SIG-M5 treated with dmso at 0.1 percent for 504 hours (cell line): Measurements from ENCODE around the gene SF3B2.
"Not testable (repeated sequence)": the region's sequence is repeated elsewhere in the genome, so short reads cannot be mapped to it uniquely, and the experiment has no call there.

Experiments used
- DNase-seq: peaks from one replicate; lab custom pipeline; 2025; ENCODE audit not compliant: unreplicated experiment; lab: John Stamatoyannopoulos, UW

Gene SF3B2

DNA sequence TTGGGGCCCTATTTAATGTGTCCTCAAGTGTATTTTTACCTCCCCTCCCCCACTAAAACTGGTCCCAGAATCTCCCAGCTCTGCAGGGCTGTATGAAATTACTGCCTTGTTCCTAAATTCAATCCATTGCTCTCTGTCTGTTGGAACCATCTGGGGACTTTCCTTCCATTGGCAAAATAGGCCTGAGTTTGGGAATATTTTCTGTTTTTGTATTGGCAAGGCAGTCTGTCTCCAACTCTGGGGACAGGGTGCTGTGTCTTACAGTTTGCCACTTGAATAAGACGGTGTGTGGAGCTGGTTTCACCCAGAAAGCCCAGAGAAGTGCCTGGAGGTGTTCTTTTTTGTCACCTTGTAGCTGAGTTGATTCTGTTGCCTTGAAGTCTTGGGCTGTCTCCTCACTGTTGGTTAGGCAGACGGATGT, 19.2 kb downstream of the SF3B2 start:
- DNase-seq, result no peak

DNA sequence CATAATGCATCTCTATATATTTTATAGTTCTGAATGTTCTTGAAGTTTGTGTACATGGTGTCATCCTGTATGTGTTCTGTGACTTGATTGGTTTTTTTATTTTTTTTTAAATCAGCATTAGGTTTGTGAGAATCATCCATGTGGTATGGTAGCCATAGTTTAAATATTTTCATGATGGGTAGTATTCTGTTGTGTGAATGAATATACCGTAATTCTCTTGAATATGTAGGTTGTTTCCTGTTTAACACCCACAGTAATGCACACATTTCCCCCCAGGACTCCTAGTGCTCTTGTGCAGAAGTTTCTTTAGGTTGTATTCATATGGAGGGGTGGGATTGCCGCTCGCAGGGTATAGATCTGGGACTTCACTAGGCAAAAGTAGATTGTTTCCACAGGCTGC, 19.9 kb downstream of the SF3B2 start:
- no peak for DNase-seq

DNA sequence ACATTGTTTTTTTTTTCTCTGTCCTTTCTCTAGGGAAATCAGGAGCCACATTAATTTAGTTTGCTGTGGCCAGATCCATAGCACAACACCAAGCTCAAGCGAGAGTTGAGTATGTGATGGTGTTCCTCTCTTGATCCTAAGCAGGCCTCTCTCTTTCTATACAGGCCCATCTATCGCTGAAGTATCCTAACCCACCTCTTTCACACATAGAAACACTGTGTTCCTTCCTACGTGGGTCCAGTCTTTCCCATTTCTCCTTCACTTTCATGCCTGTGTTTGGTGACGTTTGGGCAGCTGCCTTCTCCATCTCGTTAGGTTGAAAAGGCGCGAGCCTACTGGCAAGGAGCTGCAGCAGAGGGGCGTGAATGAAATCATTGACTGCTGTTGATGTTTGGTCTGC, 20.4 kb downstream of the SF3B2 start:
- no peak for DNase-seq

DNA sequence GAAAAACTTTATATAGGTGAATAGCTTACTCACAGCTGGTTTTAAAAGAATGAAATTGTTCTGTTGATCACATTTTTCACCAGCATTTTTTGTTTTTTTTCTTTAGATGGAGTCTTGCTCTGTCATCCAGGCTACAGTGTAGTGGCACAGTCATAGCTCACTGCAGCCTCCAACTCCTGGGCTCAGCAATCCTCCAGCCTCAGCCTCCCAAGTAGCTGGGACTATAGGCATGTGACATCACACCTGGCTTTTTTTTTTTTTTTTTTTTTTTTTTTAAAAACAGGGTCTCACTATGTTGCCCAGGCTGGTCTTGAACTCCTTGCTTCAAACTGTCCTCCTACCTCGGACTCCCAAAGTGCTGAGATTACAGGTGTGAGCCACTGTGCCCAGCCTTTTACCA, 21.5 kb downstream of the SF3B2 start:
- DNase-seq, result no peak

DNA sequence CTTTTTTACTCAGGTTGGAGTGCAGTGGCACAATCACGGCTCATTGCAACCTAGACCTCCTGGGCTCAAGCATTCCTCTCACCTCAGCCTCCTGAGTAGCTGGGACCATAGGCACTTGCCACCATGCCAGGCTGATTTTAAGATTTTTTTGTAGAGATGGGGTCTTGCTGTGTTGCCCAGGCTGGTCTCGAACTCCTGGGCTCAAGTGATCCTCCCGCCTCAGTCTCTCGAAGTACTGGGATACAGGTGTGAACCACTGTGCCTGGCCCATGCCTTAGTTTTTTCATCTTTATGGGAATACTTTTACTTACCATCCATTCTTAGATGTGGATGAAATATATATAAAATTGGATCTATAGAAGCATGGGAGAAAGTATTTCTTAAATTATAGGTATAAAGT, 23.1 kb downstream of the SF3B2 start:
- no peak for DNase-seq

DNA sequence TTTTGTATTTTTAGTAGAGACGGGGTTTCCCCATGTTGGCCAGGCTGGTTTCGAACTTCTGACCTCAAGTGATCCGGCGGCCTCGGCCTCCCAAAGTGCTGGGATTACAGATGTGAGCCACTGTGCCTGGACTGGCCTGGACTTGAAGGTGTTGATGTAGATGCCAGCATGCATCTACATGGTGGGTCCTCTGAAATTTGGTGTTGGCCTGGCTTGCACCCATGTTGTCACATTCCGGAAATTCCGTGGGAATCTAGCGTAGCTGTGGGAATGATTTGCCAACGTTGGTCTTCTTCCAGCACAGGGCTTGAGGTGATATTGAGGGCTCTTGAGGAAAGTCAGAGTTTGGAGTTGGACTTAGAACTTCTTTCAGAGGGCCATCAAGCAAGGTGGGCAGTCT, 24.4 kb downstream of the SF3B2 start:
- no peak for DNase-seq

DNA sequence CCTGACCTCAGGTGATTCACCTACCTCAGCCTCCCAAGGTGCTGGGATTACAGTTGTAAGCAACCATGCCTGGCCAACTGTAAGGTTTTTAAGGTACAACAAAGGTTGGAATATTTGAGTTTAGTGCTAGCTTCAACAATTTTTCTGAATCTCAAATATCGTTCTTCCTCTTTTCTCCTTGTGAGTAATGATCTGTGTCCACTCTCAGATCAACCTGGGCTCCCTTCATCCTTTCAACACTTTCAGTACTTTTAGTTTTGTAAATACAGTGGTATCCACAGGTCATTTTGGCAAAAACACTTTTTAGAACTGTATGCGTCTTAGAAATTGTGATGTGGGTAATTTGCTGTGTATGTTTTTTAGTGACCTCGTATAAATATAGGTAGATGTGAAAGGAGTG, 25.8 kb downstream of the SF3B2 start:
- no peak for DNase-seq

DNA sequence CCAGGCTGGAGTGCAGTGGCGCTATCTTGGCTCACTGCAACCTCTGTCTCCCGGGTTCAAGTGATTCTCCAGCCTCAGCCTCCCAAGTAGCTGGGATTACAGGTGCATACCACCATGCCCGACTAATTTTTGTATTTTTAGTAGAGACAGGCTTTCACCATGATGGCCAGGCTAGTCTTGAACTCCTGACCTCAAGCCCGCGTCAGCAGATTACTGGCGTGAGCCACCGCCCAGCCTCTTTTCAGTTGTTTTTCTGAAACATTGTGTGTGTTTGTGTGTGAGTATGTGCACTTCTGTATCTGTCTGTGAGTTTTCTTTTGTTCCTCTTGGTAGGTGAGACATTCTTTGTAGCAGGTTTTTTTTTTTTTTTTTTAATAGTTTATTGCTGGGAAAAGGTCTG, 26.8 kb downstream of the SF3B2 start:
- DNase-seq, result not testable (repeated sequence)

DNA sequence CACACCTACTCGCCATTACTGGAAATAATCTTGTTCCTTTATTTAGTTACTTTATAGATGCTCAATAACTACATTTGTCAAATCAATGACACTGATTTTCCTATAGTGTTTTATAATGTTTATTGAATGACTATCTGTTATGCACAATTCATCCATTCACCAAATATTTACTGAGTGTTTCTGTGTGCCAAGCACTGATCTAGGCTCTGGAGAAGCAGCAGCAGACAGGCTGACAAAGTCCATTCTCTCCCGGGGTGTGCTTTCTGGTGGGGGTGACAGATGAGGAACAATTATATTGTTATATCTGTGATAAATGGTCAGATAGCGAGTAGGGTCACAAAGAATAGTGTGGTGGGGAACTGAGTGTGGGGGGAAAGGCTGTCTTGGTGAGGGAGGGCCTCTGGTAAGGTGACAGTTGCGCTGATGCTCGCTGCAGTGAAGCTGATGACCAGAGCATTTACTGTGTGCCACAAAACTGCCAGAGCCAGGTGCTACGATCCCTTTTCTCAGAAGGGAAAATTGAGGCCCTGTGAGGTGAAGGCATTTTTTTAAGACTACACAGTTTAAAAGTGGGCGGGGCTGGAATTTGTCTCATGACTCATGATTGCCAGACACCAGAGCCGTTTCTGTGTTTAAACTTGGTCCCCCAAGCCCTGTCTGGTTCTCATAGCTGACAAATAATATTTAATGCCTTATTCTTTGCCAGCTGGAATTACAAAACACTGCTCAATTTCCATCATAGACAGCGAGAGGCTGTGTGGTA, 28.1 kb downstream of the SF3B2 start:
- DNase-seq, result peak; percentile 25

DNA sequence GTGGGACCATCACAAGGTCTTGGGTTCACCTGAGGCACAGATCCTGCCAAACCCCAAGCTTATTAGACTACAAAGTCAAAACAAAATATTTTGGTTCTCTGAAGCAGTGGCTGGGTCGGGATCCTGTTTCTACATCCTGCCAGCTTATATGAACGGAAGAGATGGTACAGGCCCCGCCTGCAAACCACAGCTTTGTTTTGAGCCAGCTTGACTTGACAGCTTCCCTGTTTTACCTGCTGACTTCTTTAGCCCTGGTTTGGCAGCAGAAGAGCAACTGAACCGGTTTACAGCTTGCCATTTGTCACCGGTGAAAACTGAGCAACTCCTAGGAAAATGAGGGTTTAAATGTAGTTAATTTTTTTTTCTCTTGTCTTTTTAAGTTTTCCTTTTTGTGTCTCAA, 29.3 kb downstream of the SF3B2 start:
- DNase-seq, result peak; percentile 83

DNA sequence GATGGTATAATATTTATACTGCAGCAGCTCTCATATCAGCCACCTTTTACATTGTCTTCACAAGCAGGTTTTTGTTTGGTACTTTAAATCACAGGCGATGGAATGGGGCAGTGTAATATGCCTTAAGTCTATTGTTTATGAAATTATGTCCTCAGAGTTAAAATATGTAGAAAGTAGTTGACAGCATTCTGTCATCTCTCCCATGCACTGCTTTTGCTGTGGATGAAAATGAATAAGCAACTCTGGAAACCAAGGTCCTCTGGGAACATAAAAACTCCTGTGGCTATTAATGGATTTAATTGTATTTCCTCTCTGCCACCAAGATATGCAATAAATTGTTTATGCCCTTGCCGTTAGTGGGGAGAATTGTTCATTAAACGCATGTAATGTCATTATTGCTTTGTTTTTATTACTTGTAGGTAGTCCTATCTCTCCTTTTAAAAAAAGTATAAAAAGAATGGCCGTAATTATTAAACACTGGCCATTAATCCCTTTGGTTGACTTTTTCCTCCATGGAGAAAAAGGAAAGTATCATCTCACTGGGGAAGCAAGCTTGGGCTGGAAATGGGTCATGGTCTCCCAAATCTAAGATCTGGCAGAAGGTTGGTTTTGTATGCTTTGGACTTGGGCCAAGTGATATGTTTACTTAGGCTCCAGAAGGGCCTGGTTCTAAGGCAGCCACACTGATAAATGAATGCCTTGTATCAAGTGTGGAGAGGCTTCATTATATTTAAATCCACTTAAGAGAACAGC, 31.0 kb downstream of the SF3B2 start:
- DNase-seq, result no peak

DNA sequence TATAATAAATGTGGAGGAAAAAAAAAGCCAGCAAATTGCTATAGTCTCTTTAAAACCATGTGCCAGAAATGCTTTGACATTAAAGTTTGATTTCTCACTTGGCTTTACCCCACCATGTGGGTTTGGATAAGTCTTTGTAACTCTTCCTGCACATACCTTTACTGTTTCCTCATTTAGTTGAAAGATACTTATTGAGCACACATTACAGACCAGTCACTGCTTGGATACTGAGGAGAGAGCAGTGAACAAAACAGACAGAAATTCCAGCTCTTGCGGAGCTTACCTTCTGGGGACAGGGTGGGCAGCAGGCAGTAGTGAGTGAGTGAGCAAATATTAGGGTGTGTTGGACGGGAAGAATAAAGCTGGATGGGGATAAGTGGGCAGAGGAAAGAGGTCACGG, 31.6 kb downstream of the SF3B2 start:
- no peak for DNase-seq

DNA sequence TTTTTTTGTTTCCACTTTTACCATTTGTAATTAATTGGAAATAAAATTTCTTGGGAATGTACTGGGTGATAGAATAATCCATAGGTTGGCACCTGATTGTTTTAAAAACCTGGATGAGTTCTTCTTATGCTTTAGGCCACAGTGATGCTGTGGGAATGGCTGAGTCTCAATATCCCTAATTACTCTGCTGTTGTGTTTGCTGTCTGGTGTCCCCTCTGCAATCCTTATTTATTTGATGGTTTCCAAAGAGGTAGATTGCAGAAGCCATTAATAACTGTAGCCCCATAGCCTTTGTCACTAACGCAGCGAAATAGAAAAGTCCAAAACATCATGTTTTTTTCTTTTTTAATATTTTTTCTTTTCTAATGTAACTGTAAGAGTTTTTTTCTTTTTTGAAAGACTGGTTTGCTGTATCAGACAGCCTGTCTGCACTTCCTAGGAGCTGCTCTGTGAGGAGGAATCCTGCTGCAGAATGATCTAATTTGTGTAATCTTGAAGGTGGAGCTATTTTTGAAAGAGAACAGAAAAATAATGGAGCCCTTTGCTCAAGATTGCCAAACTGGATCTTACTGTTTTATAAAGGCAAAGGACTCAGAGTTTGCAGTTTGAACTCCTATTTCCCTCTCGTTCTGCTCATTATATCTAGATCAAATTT, 32.8 kb downstream of the SF3B2 start:
- DNase-seq, result no peak

DNA sequence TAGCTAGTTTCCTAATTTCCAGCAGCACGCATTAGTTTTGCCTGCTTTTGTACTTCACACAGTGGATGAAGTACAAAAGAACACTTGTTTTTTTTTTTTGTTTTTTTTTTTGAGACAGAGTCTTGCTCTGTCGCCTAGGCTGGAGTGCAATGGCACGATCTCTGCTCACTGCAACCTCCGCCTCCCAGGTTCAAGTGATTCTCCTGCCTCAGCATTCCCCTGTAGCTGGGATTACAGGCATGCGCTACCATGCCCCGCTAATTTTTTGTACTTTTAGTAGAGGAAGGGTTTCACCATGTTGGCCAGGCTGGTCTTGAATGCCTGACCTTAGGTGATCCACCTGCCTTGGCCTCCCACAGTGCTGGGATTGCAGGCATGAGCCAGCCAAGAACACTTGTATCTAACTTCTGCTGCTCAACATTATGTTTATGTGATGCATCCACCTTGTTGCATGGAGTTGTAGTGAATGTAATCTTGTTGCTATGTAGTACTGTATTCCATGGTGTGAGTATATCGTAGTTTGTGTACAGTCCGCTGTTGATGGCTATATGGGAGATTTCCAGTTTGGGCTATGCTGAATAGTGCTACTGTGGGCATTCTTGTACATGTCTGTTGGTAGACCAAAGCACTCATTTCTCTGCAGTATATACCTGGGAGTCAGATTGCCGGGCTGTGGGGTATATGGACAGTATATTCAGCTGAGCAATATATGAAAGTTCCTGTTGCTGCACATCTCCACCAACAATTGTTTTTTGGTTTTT, 35.2 kb downstream of the SF3B2 start:
- no peak for DNase-seq

DNA sequence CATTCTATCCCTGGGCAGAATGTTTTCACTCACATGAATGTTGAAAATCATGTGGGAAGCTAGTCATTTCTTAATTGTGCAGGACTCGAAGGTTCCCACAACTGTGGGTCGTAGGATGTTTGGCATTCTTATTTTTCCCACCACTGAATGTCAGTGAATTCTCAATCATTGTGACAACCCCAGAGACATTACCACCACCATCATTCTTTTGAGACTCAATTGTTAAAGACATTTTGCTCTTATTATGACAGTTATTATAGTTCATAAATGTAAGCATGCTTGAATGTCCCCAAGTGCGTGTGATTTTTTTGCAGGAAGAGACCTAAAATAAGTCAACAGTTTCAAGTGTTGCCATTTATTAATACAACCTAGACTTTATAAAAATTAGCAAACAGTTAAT, 36.9 kb downstream of the SF3B2 start:
- DNase-seq, result no peak

DNA sequence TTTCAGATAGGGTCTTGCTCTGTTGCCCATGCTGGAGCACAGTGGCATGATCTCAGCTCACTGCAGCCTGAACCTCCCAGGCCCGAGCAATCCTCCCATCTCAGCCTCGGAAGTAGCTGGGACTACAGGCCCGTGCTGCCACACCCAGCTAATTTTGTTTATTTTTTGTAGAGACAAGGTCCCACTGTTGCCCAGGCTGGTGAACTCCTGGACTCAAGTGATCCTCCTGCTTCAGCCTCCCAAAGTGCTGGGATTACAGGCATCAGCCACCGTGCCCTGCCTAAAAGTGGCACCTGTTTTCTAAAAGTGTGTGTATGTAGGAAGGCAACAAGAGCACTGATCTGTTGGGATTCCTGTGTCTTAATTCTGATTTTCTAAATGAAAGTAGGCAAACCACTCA, 38.1 kb downstream of the SF3B2 start:
- DNase-seq, result no peak

DNA sequence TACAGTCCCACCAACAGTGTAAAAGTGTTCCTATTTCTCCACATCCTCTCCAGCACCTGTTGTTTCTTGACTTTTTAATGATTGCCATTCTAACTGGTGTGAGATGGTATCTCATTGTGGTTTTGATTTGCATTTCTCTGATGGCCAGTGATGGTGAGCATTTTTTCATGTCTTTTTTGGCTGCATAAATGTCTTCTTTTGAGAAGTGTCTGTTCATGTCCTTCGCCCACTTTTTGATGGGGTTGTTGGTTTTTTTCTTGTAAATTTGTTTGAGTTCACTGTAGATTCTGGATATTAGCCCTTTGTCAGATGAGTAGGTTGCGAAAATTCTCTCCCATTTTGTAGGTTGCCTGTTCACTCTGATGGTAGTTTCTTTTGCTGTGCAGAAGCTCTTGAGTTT, 40.0 kb downstream of the SF3B2 start:
- DNase-seq, result not testable (repeated sequence)

DNA sequence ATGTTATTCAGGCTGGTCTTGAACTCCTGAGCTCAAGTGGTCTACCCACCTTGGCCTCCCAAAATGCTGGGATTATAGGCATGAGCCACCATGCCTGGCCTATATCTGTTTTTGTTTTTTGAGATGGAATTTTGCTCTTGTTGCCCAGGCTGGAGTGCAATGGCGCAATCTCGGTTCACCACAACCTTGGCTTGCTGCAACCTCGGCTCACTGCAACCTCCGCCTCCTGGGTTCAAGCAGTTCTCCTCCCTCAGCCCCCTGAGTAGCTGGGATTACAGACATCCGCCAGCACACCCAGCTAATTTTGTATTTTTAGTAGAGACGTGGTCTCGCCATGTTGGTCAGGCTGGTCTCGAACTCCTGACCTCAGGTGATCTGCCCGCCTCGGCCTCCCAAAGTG, 47.6 kb downstream of the SF3B2 start:
- not testable (repeated sequence) for DNase-seq

DNA sequence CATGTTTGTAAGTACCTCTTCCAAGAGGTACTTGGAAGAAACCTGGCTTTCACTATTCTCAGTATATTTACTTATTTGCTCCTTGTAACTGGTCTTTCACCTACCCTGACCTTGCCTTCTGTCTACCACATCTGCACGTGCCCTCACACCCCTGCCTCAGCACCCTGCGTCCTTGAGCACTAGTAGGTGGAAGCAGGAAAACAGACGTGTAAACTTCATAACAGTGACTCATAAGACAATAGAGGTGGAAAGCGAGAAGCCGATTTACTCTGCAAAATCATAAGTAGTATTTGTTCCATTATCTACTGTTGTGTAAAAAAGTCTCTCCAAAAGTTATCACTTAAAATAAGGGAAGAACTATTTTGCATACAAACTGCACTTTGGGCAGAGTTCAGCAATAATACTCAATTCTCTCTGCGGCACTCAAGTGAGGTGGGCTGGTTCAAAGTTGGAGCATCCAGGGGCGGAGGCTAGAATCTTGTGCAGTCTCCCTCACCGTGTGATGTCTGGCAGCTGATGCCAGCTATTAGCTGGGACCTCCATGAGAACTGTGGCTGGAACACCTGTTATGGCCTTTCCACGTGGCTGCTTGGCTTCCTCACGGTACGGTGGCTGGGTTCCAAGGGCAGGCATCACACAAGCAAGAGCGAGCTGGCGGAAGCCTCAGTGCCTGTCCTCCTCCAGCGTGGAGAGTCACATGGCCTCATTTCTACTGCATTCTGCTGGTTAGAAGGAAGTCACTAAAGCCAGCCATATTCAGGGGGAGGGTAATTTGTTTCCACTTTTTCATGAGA, 48.3 kb downstream of the SF3B2 start:
- peak; percentile 13 for DNase-seq

DNA sequence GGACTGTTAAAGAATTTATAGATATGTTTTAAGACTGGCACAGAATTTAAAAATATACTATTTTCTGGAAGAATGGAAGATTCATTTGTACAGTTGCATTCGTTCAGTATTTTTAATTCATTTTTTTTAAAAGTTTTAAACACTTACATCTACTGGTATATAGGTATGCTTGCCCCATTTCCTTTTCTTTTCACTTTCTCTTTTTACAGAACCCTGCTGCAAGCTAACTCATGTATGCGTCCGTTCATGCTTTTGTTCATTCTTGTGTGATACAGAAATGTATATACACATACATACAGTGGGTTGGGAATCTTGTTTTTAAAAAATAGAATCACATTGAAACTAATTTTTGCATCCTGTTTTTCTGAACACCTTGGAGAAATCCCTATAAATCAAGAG, 48.9 kb downstream of the SF3B2 start:
- DNase-seq, result no peak
